Prostate gland (tissue), 2 donors: ENCODE measurements around the gene JAKMIP3. TPM values are rescaled to one million over a fixed set of nuclear protein-coding genes. Genes with fewer than 3 reads are reported as not detected.

Source experiments
- DNase-seq: peaks from one replicate; pipeline ENCODE4 v3.0.0-alpha.2; 2019; ENCODE audit warnings: low spot score
- H3K27ac ChIP-seq, 2 donors: fragments of 200-600 bp; sonication (generic); 2 replicates each; pipeline ENCODE4 v1.5.1; 2017 to 2019
- H3K27me3 ChIP-seq: fragments of 200-600 bp; sonication (generic); replicated peaks from 2 replicates; pipeline ENCODE4 v1.5.1; 2019; ENCODE audit not compliant: insufficient read depth
- H3K36me3 ChIP-seq, 2 donors: fragments of 200-600 bp; sonication (generic); 1 replicate in 1 of 2; 2 replicates in 1 of 2; pipeline versions ENCODE4 v1.5.1 to v1.8.1; 2017 to 2019
- H3K4me1 ChIP-seq: fragments of 200-600 bp; sonication (generic); replicated peaks from 2 replicates; pipeline ENCODE4 v1.5.1; 2019
- H3K4me3 ChIP-seq, 2 donors: fragments of 200-600 bp; sonication (generic); 2 replicates each; pipeline ENCODE4 v1.5.1; 2017 to 2019
- H3K9me3 ChIP-seq: fragments of 200-600 bp; sonication (generic); 2 replicates; pipeline ENCODE4 v1.5.1; 2017
- CTCF ChIP-seq, 4 experiments: fragments of 200-600 bp in 2 of 4; fragments of 450-650 bp in 2 of 4; sonication (generic) in 2 of 4; IDR thresholded peaks; 1 replicate in 3 of 4; 2 replicates in 1 of 4; pipeline ENCODE4 v1.5.1; 2016 to 2019; ENCODE audit warnings: antibody characterized with exemption in 4 of 4, mild to moderate bottlenecking in 2 of 4, moderate library complexity in 2 of 4
- POLR2A ChIP-seq: fragments of 450-650 bp; IDR thresholded peaks from one replicate; pipeline ENCODE4 v1.6.1; 2016; ENCODE audit warnings: antibody characterized with exemption, mild to moderate bottlenecking
- POLR2AphosphoS5 ChIP-seq: sonication (generic); formaldehyde crosslinking; IDR thresholded peaks from one replicate; pipeline ENCODE4 v1.6.1; 2017; ENCODE audit warnings: antibody characterized with exemption
- WGBS: methylation state at CpG from one replicate; pipeline ENCODE4 v1.1.5; 2018; 5-methylcytosine and 5-hydroxymethylcytosine counted together
- intact Hi-C: fragments of 100-400 bp; cut with DNase I; formaldehyde crosslinking; loops from one replicate; pipeline ENCODE4 v1.14.2; 2022
- total RNA-seq, 2 donors: library from RNA; depleted of rRNA; stranded (reverse); fragments of >200 nt; gene quantifications; one replicate each; pipeline ENCODE4 v1.1.0, GENCODE V29; 2016

Gene JAKMIP3
- total RNA-seq, 2 donors from 2014 or later = 2.6 to 3.4 TPM

- intact Hi-C loops = no loop called here
- H3K27ac ChIP-seq = no peak overlapping the region
- H3K4me1 ChIP-seq = no peaks in the 10 kb centered on the region
- TF ChIP-seq POLR2A = no peak
- TF ChIP-seq CTCF (IDR thresholded peaks at IDR 0.05) = no peak
- no peak for TF ChIP-seq POLR2AphosphoS5
- no peak for DNase-seq
- H3K9me3 ChIP-seq = no peaks in the 10 kb centered on the region
- H3K36me3 ChIP-seq = no peaks in the 10 kb centered on the region
- no peaks in the 10 kb centered on the region for H3K27me3 ChIP-seq
- 61% methylated on average over 5 of the region's 5 CpGs for WGBS
- H3K4me3 ChIP-seq = no peak overlapping the region
Observed at GRCh38 chr10:132097609-132098377, 32.0 kb downstream of the JAKMIP3 start.

GRCh38 chr10:132098539-132099388 lies 33.0 kb downstream of the JAKMIP3 start:
- Histone ChIP-seq H3K4me3 (no peak overlapping the region), H3K27me3 (no peaks in the 10 kb centered on the region), H3K4me1 (no peaks in the 10 kb centered on the region), H3K9me3 (no peaks in the 10 kb centered on the region), H3K36me3 (no peaks in the 10 kb centered on the region), H3K27ac (no peak overlapping the region)
- TF ChIP-seq CTCF (IDR thresholded peaks at IDR 0.05) (no peak), POLR2A (no peak), POLR2AphosphoS5 (no peak)
- no peak for DNase-seq
- intact Hi-C loops = no loop called here
- 68% methylated on average over 24 of the region's 24 CpGs for WGBS

GRCh38 chr10:132099389-132100090 lies 33.8 kb downstream of the JAKMIP3 start:
- DNase-seq = no peak
- intact Hi-C loops = no loop called here
- TF ChIP-seq POLR2A (no peak), POLR2AphosphoS5 (no peak), CTCF (IDR thresholded peaks at IDR 0.05) (no peak)

GRCh38 chr10:132100091-132100481 lies 34.3 kb downstream of the JAKMIP3 start:
- 78% methylated on average over 15 of the region's 15 CpGs for WGBS
- no peaks in the 10 kb centered on the region for H3K27me3 ChIP-seq
- H3K9me3 ChIP-seq = no peaks in the 10 kb centered on the region
- intact Hi-C loops = no loop called here
- DNase-seq = no peak
- H3K4me1 ChIP-seq = no peaks in the 10 kb centered on the region
- no peak overlapping the region for H3K4me3 ChIP-seq
- no peak for TF ChIP-seq POLR2AphosphoS5
- no peak for TF ChIP-seq POLR2A
- no peak for TF ChIP-seq CTCF (IDR thresholded peaks at IDR 0.05)
- H3K36me3 ChIP-seq = no peaks in the 10 kb centered on the region
- H3K27ac ChIP-seq = no peak overlapping the region

More at GRCh38 chr10:132099389-132100090, 33.8 kb downstream of the JAKMIP3 start:
- Histone ChIP-seq H3K36me3 (no peaks in the 10 kb centered on the region), H3K27ac (no peak overlapping the region), H3K9me3 (no peaks in the 10 kb centered on the region), H3K4me1 (no peaks in the 10 kb centered on the region), H3K27me3 (no peaks in the 10 kb centered on the region), H3K4me3 (no peak overlapping the region)
- WGBS = 70% methylated on average over 25 of the region's 25 CpGs
